Rectal smooth muscle tissue (tissue), 1 donor: Measurements from ENCODE around the gene RAPGEF3.

ENCODE experiments used
- H3K27ac ChIP-seq: one replicate; pipeline ENCODE4 v1.7.0; 2013; ENCODE audit warnings: low read depth, low read length, inconsistent platforms
- H3K27me3 ChIP-seq: one replicate; pipeline ENCODE4 v1.7.0; 2013; ENCODE audit warnings: low read length; ENCODE audit not compliant: control insufficient read depth, insufficient read depth
- H3K36me3 ChIP-seq: one replicate; pipeline ENCODE4 v1.7.0; 2013; ENCODE audit warnings: low read length; ENCODE audit not compliant: control insufficient read depth, insufficient read depth
- H3K4me1 ChIP-seq: one replicate; pipeline ENCODE4 v1.7.0; 2013; ENCODE audit warnings: low read length; ENCODE audit not compliant: control insufficient read depth, insufficient read depth
- H3K4me3 ChIP-seq: one replicate; pipeline ENCODE4 v1.7.0; 2013; ENCODE audit warnings: low read length
- H3K9ac ChIP-seq: one replicate; pipeline ENCODE4 v1.7.0; 2013; ENCODE audit warnings: low read length

RAPGEF3 gene

GRCh38 chr12:47798382-47798948 lies 39.8 kb upstream of the RAPGEF3 start:
- peaks cover 34% of the 10 kb centered on the region for H3K4me1 ChIP-seq
- peaks cover 17% of the 10 kb centered on the region for H3K36me3 ChIP-seq
- no peak overlapping the region for H3K4me3 ChIP-seq
- no peaks in the 10 kb centered on the region for H3K27me3 ChIP-seq
- no peak overlapping the region for H3K27ac ChIP-seq
- H3K9ac ChIP-seq: no peak overlapping the region

- Histone ChIP-seq H3K27ac (no peak overlapping the region), H3K27me3 (no peaks in the 10 kb centered on the region), H3K4me3 (no peak overlapping the region), H3K4me1 (peaks cover 29% of the 10 kb centered on the region), H3K9ac (no peak overlapping the region), H3K36me3 (peaks cover 17% of the 10 kb centered on the region)
Observed at GRCh38 chr12:47797441-47797840, 38.8 kb upstream of the RAPGEF3 start.

- no peak overlapping the region for H3K9ac ChIP-seq
- peaks cover 23% of the 10 kb centered on the region for H3K36me3 ChIP-seq
- H3K4me1 ChIP-seq: peaks cover 15% of the 10 kb centered on the region
- no peak overlapping the region for H3K27ac ChIP-seq
- no peak overlapping the region for H3K4me3 ChIP-seq
- no peaks in the 10 kb centered on the region for H3K27me3 ChIP-seq
Observed at GRCh38 chr12:47795814-47796411, 37.2 kb upstream of the RAPGEF3 start.

GRCh38 chr12:47795121-47795813 lies 36.6 kb upstream of the RAPGEF3 start:
- no peak overlapping the region for H3K27ac ChIP-seq
- H3K4me1 ChIP-seq: peaks cover 11% of the 10 kb centered on the region
- no peak overlapping the region for H3K4me3 ChIP-seq
- H3K9ac ChIP-seq: no peak overlapping the region
- H3K27me3 ChIP-seq: no peaks in the 10 kb centered on the region
- peaks cover 30% of the 10 kb centered on the region for H3K36me3 ChIP-seq

GRCh38 chr12:47794679-47795078 lies 36.0 kb upstream of the RAPGEF3 start:
- Histone ChIP-seq H3K36me3 (peaks cover 34% of the 10 kb centered on the region), H3K27ac (no peak overlapping the region), H3K4me1 (peaks cover 5% of the 10 kb centered on the region), H3K4me3 (no peak overlapping the region), H3K27me3 (no peaks in the 10 kb centered on the region), H3K9ac (no peak overlapping the region)

- H3K36me3 ChIP-seq: peaks cover 49% of the 10 kb centered on the region
- H3K4me3 ChIP-seq: no peak overlapping the region
- no peaks in the 10 kb centered on the region for H3K27me3 ChIP-seq
- no peak overlapping the region for H3K9ac ChIP-seq
- H3K27ac ChIP-seq: no peak overlapping the region
- no peaks in the 10 kb centered on the region for H3K4me1 ChIP-seq
Observed at GRCh38 chr12:47793015-47793681, 34.5 kb upstream of the RAPGEF3 start.

- Histone ChIP-seq H3K36me3 (peaks cover 57% of the 10 kb centered on the region), H3K27me3 (no peaks in the 10 kb centered on the region), H3K4me1 (no peaks in the 10 kb centered on the region), H3K27ac (no peak overlapping the region), H3K4me3 (no peak overlapping the region), H3K9ac (no peak overlapping the region)
Observed at GRCh38 chr12:47791874-47792273, 33.2 kb upstream of the RAPGEF3 start.

GRCh38 chr12:47791351-47791746 lies 32.7 kb upstream of the RAPGEF3 start:
- Histone ChIP-seq H3K36me3 (peaks cover 59% of the 10 kb centered on the region), H3K9ac (no peak overlapping the region), H3K27ac (no peak overlapping the region), H3K4me1 (no peaks in the 10 kb centered on the region), H3K4me3 (no peak overlapping the region), H3K27me3 (no peaks in the 10 kb centered on the region)

GRCh38 chr12:47790676-47791350 lies 32.1 kb upstream of the RAPGEF3 start:
- Histone ChIP-seq H3K36me3 (peaks cover 61% of the 10 kb centered on the region), H3K27ac (no peak overlapping the region), H3K4me1 (no peaks in the 10 kb centered on the region), H3K4me3 (no peak overlapping the region), H3K9ac (no peak overlapping the region), H3K27me3 (no peaks in the 10 kb centered on the region)

- H3K27ac ChIP-seq: no peak overlapping the region
- H3K36me3 ChIP-seq: peaks cover 63% of the 10 kb centered on the region
- no peaks in the 10 kb centered on the region for H3K4me1 ChIP-seq
Observed at GRCh38 chr12:47789712-47790489, 31.2 kb upstream of the RAPGEF3 start.

GRCh38 chr12:47789141-47789540 lies 30.5 kb upstream of the RAPGEF3 start:
- Histone ChIP-seq H3K9ac (no peak overlapping the region), H3K36me3 (peaks cover 62% of the 10 kb centered on the region), H3K4me1 (no peaks in the 10 kb centered on the region), H3K4me3 (no peak overlapping the region), H3K27me3 (no peaks in the 10 kb centered on the region), H3K27ac (no peak overlapping the region)

More at GRCh38 chr12:47789712-47790489, 31.2 kb upstream of the RAPGEF3 start:
- Histone ChIP-seq H3K27me3 (no peaks in the 10 kb centered on the region), H3K4me3 (no peak overlapping the region), H3K9ac (no peak overlapping the region)
